K562 (cell line): ENCODE results near the gene HGFAC. TPM values are rescaled to one million over a fixed set of nuclear protein-coding genes. Genes with fewer than 3 reads are reported as not detected.

Source experiments
- ATAC-seq: fragments of 200-7000 bp; cut with Tn5 transposase; 3 replicates; pipeline ENCODE4 v1.9.1; 2020; ENCODE audit warnings: moderate library complexity
- BruUV-seq: library from RNA; stranded (reverse); fragments of 400-500 nt; replicated peaks from 2 replicates; lab custom pipeline; 2021; lab: Mats Ljungman, UMichigan
- CTCF ChIA-PET: fragments of 300-600 bp; formaldehyde crosslinking; extraction: SDS; loops from one replicate; lab custom pipeline; 2021; ENCODE audit warnings: low intra/inter-chr PET ratio; lab: Yijun Ruan, JAX
- POLR2A ChIA-PET: fragments of 300-600, 350-650 bp; sonication (Branson Sonifier 250); formaldehyde crosslinking; extraction: SDS; loops from one replicate; lab custom pipeline; 2021; ENCODE audit warnings: antibody characterized with exemption, inconsistent platforms; lab: Yijun Ruan, JAX
- DNase-seq, 4 experiments: peaks; one replicate each; pipeline versions ENCODE4 v3.0.0 to v3.0.0-alpha.2; 2011 to 2018; ENCODE audit warnings: low spot score in 3 of 4, mixed read lengths in 3 of 4; ENCODE audit errors: extremely low read depth in 1 of 4
- FAIRE-seq: peaks from 2 replicates; lab custom pipeline; 2011; peaks lifted over from hg19 to GRCh38; lab: Jason Lieb, UNC
- H2AFZ ChIP-seq: 2 replicates; pipeline ENCODE4 v1.6.0; 2011; ENCODE audit warnings: low read depth, low read length, control low read depth, inconsistent platforms
- H3K27ac ChIP-seq: fragments of 200-600 bp; 3 replicates; pipeline ENCODE4 v1.8.0; 2011; ENCODE audit warnings: low read depth, mild to moderate bottlenecking, control low read depth, inconsistent platforms, low read length, moderate library complexity, mixed read lengths; ENCODE audit errors: extremely low read depth
- H3K27me3 ChIP-seq, 2 experiments: fragments of 300-600 bp in 1 of 2; 2 replicates in 1 of 2; 3 replicates in 1 of 2; pipeline versions ENCODE4 v1.6.0 to v1.8.0; 2011; ENCODE audit warnings: inconsistent platforms in 2 of 2, low read length in 2 of 2, mild to moderate bottlenecking in 1 of 2, mixed read lengths in 1 of 2, moderate library complexity in 1 of 2; ENCODE audit not compliant: control insufficient read depth in 2 of 2, insufficient read depth in 2 of 2
- H3K36me3 ChIP-seq: fragments of 300-600 bp; 3 replicates; pipeline ENCODE4 v1.8.0; 2011; ENCODE audit warnings: mild to moderate bottlenecking, low read length, inconsistent platforms; ENCODE audit not compliant: control insufficient read depth, insufficient read depth
- H3K4me1 ChIP-seq, 2 experiments: fragments of 200-600 bp in 1 of 2; replicated peaks in 1 of 2; 2 replicates in 1 of 2; 3 replicates in 1 of 2; pipeline versions ENCODE4 v1.5.1 to v1.8.0; 2011; ENCODE audit warnings: inconsistent platforms in 2 of 2, low read length in 2 of 2, mild to moderate bottlenecking in 1 of 2, mixed read lengths in 1 of 2, moderate library complexity in 1 of 2; ENCODE audit not compliant: control insufficient read depth in 2 of 2, insufficient read depth in 2 of 2
- H3K4me2 ChIP-seq: 2 replicates; pipeline ENCODE4 v1.6.1; 2011; ENCODE audit warnings: low read length, control low read depth, inconsistent platforms, mixed read lengths; ENCODE audit not compliant: insufficient read depth
- H3K4me3 ChIP-seq: fragments of 200-600 bp; sonication (generic), shearing (Covaris generic); 2 replicates; pipeline ENCODE4 v1.5.1; 2016; ENCODE audit warnings: control low read depth, inconsistent platforms
- H3K79me2 ChIP-seq: fragments of 200-600 bp; 3 replicates; pipeline ENCODE4 v1.8.0; 2011; ENCODE audit warnings: low read length, inconsistent platforms; ENCODE audit not compliant: control insufficient read depth, insufficient read depth
- H3K9ac ChIP-seq, 2 experiments: 2 replicates each; pipeline versions ENCODE4 v1.6.0 to v1.6.1; 2011; ENCODE audit warnings: low read depth in 2 of 2, low read length in 2 of 2, control low read depth in 1 of 2, inconsistent platforms in 1 of 2, mild to moderate bottlenecking in 1 of 2, mixed read lengths in 1 of 2; ENCODE audit not compliant: insufficient read depth in 1 of 2
- H3K9me1 ChIP-seq: one replicate; pipeline ENCODE4 v1.6.0; 2011; ENCODE audit warnings: inconsistent platforms, mild to moderate bottlenecking, low read length, moderate library complexity; ENCODE audit not compliant: control insufficient read depth, insufficient read depth
- H3K9me3 ChIP-seq: replicated peaks from 2 replicates; pipeline ENCODE4 v1.5.1; 2011; ENCODE audit warnings: low read depth, low read length, inconsistent platforms; ENCODE audit not compliant: control insufficient read depth, insufficient read depth
- H4K20me1 ChIP-seq: replicated peaks from 2 replicates; pipeline ENCODE4 v1.6.1; 2011; ENCODE audit warnings: low read length, inconsistent platforms, mixed read lengths; ENCODE audit not compliant: control insufficient read depth, insufficient read depth
- ATF1 ChIP-seq, 2 experiments: fragments of 450-650 bp in 1 of 2; IDR thresholded peaks; 2 replicates each; pipeline ENCODE4 v1.6.1; 2016; ENCODE audit warnings: missing compliant biosample characterization in 1 of 2, missing genetic modification characterization in 1 of 2
- CHCHD3 ChIP-seq: fragments of 250-450 bp; sonication (Bioruptor Pico); IDR thresholded peaks from 2 replicates; pipeline ENCODE4 v2.1.2; 2022; ENCODE audit warnings: mild to moderate bottlenecking
- EP300 ChIP-seq: IDR thresholded peaks from 2 replicates; pipeline ENCODE4 v1.6.1; 2012; ENCODE audit warnings: low read length, improper control_type of control experiment
- GTF3C2 ChIP-seq: IDR thresholded peaks from 3 replicates; pipeline ENCODE4 v1.6.1; 2011; ENCODE audit warnings: borderline replicate concordance, mild to moderate bottlenecking, moderate library complexity; ENCODE audit not compliant: insufficient read length; ENCODE audit errors: extremely low read depth
- ILF3 ChIP-seq: fragments of 450-650 bp; IDR thresholded peaks from 2 replicates; pipeline ENCODE4 v1.6.1; 2018; ENCODE audit warnings: antibody characterized with exemption, mild to moderate bottlenecking, moderate library complexity, borderline replicate concordance
- RBBP5 ChIP-seq: fragments of 200-600 bp; sonication (generic); IDR thresholded peaks from 2 replicates; pipeline ENCODE4 v1.6.1; 2012; ENCODE audit warnings: borderline replicate concordance, mild to moderate bottlenecking, low read length, control low read depth, inconsistent platforms; ENCODE audit not compliant: insufficient read depth, poor library complexity, severe bottlenecking
- RBM17 ChIP-seq: fragments of 200-400 bp; formaldehyde crosslinking; IDR thresholded peaks from 2 replicates; pipeline ENCODE4 v1.6.1; 2017; ENCODE audit warnings: low read depth, mild to moderate bottlenecking, low read length, borderline replicate concordance
- RBM25 ChIP-seq: fragments of 200-400 bp; formaldehyde crosslinking; IDR thresholded peaks from 2 replicates; pipeline ENCODE4 v1.6.1; 2018; ENCODE audit warnings: low read length, low read depth, moderate library complexity; ENCODE audit not compliant: severe bottlenecking
- ZKSCAN8 ChIP-seq: fragments of 200-800 bp; sonication (Bioruptor generic); IDR thresholded peaks from 2 replicates; pipeline ENCODE4 v1.6.1; 2016; ENCODE audit warnings: missing genetic modification characterization, missing compliant biosample characterization
- ZNF311 ChIP-seq: fragments of 250-450 bp; sonication (Bioruptor Pico); IDR thresholded peaks from 2 replicates; pipeline ENCODE4 v1.4.0; 2020; ENCODE audit warnings: mild to moderate bottlenecking, moderate library complexity
- ZNF707 ChIP-seq: fragments of 250-450 bp; sonication (Bioruptor Pico); conservative IDR thresholded peaks from 2 replicates; pipeline ENCODE4 v1.8.0; 2022; ENCODE audit warnings: inconsistent platforms, mild to moderate bottlenecking, moderate library complexity
- ZNF75A ChIP-seq: fragments of 450-650 bp; formaldehyde crosslinking; IDR thresholded peaks from 2 replicates; pipeline ENCODE4 v1.4.0; 2020; ENCODE audit warnings: mild to moderate bottlenecking
- WGBS: fragments of 100-300 bp; shearing (Covaris generic); methylation state at CpG from one replicate; pipeline ENCODE4 v1.1.6; 2016; ENCODE audit warnings: low coverage, mixed read lengths; ENCODE audit not compliant: insufficient coverage; ENCODE audit errors: missing lambda C conversion rate; 5-methylcytosine and 5-hydroxymethylcytosine counted together
- in situ Hi-C: fragments of 300-500 bp; cut with MboI; formaldehyde crosslinking; loops from 4 replicates; pipeline ENCODE4 v1.15.0; 2018; ENCODE audit warnings: inconsistent platforms, mixed read lengths
- intact Hi-C: fragments of 100-400 bp; cut with micrococcal nuclease; formaldehyde crosslinking; loops from 2 replicates; pipeline ENCODE4 v1.14.2; 2022
- polyA plus RNA-seq, 8 experiments: library from polyadenylated mRNA; depleted of rRNA in 4 of 8; stranded (reverse) in 5 of 8; unstranded in 3 of 8; fragments of >200 nt; fragmentation: Nextera tagmentation in 2 of 8; fragmentation: Illumina TruSeq in 1 of 8; extraction: Ambion mirVana in 2 of 8; extraction: Trizol in 1 of 8; gene quantifications; 2 replicates each; pipeline versions ENCODE4 v1.2.1 to v1.2.3, GENCODE V29; 2011 to 2014; ENCODE audit warnings: inconsistent platforms in 1 of 8, missing spikeins in 1 of 8
- total RNA-seq, 7 experiments: library from RNA; depleted of rRNA in 6 of 7; stranded (reverse); fragments of >200 nt in 6 of 7; fragmentation: Illumina TruSeq in 2 of 7; extraction: Trizol in 2 of 7; gene quantifications; 2 replicates each; pipeline versions ENCODE4 v1.2.1 to v1.2.3, GENCODE V29; 2011 to 2021; ENCODE audit warnings: low replicate concordance in 1 of 7

HGFAC gene
- total and polyA plus RNA-seq, 9 of the 15 experiments (the other 6 are each of a cell fraction or from before 2014, with no cell fraction given) = 0.13 TPM; not detected in 8

DNA sequence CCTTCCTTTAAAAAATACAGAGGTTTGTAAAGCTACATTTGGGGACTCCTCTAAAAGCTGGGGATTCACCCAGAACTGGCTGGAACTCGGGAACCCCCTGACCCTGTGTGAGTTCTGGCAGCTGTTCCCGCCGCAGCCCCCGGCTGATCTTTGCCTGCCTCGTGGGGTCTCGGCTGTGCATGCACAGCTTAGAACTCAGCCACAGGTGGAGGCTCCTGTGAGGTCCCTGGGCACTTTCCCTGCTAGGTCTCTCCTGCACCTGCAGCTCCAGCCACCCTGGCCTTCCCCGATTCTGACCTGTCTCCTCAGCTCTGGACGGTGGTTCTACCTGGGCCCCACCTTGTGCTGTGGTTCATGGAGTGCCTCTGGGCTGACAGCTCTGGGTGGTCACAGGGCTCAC is 48.6 kb upstream of the HGFAC start:
- H3K79me2 ChIP-seq = no peaks in the 10 kb centered on the region
- no peak for TF ChIP-seq ZNF75A
- TF ChIP-seq CHCHD3 (CRISPR knock-in tag) = no peak
- TF ChIP-seq RBM17 = no peak
- TF ChIP-seq ZNF707 (CRISPR knock-in tag) = no peak
- TF ChIP-seq, all 486 proteins: peak for 0
- no peak overlapping the region for H3K4me3 ChIP-seq
- peaks cover 2% of the 10 kb centered on the region; the same call in 1 of the 2 replicates for H4K20me1 ChIP-seq
- peaks cover 0 to 6% of the 10 kb centered on the region in 2 experiments; a peak in 2 of 5 replicates for H3K4me1 ChIP-seq
- DNase-seq (no peak), ATAC-seq (no peak), FAIRE-seq (no peak)
- ChIA-PET POLR2A (interaction anchor here (0.6 kb wide), 1 partner anchor 27 kb away, joined by 3 read pairs; no protein-coding TSS in a partner anchor), CTCF (no interaction called here)
- H3K9me1 ChIP-seq = no peaks in the 10 kb centered on the region
- no peaks in the 10 kb centered on the region for H3K36me3 ChIP-seq
- H3K27me3 ChIP-seq = peaks cover 24 to 40% of the 10 kb centered on the region in 2 experiments
- in situ Hi-C loops = no loop called here
- H2AFZ ChIP-seq = no peak overlapping the region
- no peaks in the 10 kb centered on the region for H3K9me3 ChIP-seq
- H3K4me2 ChIP-seq = no peak overlapping the region
- no peak overlapping the region for H3K27ac ChIP-seq
- WGBS = 2% methylated on average over 8 of the region's 8 CpGs
- no peak overlapping the region; a peak in 1 of 4 replicates for H3K9ac ChIP-seq
- BruUV-seq = no TSS peak
- intact Hi-C loops = no loop called here

GRCh38 chr4:3396600-3396999 is 45.2 kb upstream of the HGFAC start:
- CTCF ChIA-PET = no interaction called here
- H3K27ac ChIP-seq = no peak overlapping the region
- POLR2A ChIA-PET = no interaction called here
- H3K9me1 ChIP-seq = no peaks in the 10 kb centered on the region
- peaks cover 3 to 4% of the 10 kb centered on the region in 2 experiments; a peak in 4 of 5 replicates for H3K4me1 ChIP-seq
- in situ Hi-C loops = no loop called here
- H3K27me3 ChIP-seq = peaks cover 5 to 17% of the 10 kb centered on the region in 2 experiments; a peak in 4 of 5 replicates
- H3K9me3 ChIP-seq = no peaks in the 10 kb centered on the region
- DNase-seq (no peak), ATAC-seq (no peak), FAIRE-seq (no peak)
- H3K9ac ChIP-seq = no peak overlapping the region
- BruUV-seq = no TSS peak
- H3K4me2 ChIP-seq = no peak overlapping the region
- intact Hi-C loops = no loop called here
- H3K79me2 ChIP-seq = no peaks in the 10 kb centered on the region
- H4K20me1 ChIP-seq = no peaks in the 10 kb centered on the region; the same call in 1 of the 2 replicates
- no peaks in the 10 kb centered on the region for H3K36me3 ChIP-seq
- no peak overlapping the region for H2AFZ ChIP-seq
- WGBS = 4% methylated on average over 2 of the region's 2 CpGs
- H3K4me3 ChIP-seq = no peak overlapping the region
- TF ChIP-seq GTF3C2 (no peak), ZNF311 (no peak), EP300 (no peak), ZKSCAN8 (CRISPR knock-in tag) (no peak), RBBP5 (no peak), ATF1 (CRISPR knock-in tag; IDR thresholded peaks at IDR 0.05) (no peak), ATF1 (tag; IDR thresholded peaks at IDR 0.05) (no peak), ILF3 (no peak), RBM25 (no peak)
